ACC112 (cell line): ENCODE measurements around the gene GPR18.
"Not testable (repeated sequence)": the region's sequence is repeated elsewhere in the genome, so short reads cannot be mapped to it uniquely, and the experiment has no call there.

Experiments used
- H2AFZ ChIP-seq: fragments of 200-600 bp; sonication (generic); one replicate; pipeline ENCODE4 v1.6.0; 2017; ENCODE audit warnings: antibody characterized with exemption, low read length; ENCODE audit not compliant: unreplicated experiment
- H3K27ac ChIP-seq: fragments of 200-600 bp; sonication (generic); 2 replicates; pipeline ENCODE4 v1.5.1; 2014; ENCODE audit warnings: low read depth, mild to moderate bottlenecking, antibody characterized with exemption, low read length, moderate library complexity
- H3K27me3 ChIP-seq: fragments of 200-600 bp; sonication (generic); 2 replicates; pipeline ENCODE4 v1.6.1; 2014; ENCODE audit warnings: mild to moderate bottlenecking, antibody characterized with exemption, low read length, moderate library complexity, mixed read lengths; ENCODE audit not compliant: insufficient read depth
- H3K36me3 ChIP-seq: fragments of 200-600 bp; sonication (generic); 2 replicates; pipeline ENCODE4 v1.6.1; 2016; ENCODE audit warnings: mild to moderate bottlenecking, antibody characterized with exemption, low read length, moderate library complexity, mixed read lengths; ENCODE audit not compliant: insufficient read depth
- H3K4me1 ChIP-seq: fragments of 200-600 bp; sonication (generic); one replicate; pipeline ENCODE4 v1.6.1; 2016; ENCODE audit warnings: low read length, mixed read lengths; ENCODE audit not compliant: insufficient read depth, unreplicated experiment, control insufficient read depth
- H3K4me3 ChIP-seq: fragments of 200-600 bp; sonication (generic); 2 replicates; pipeline ENCODE4 v1.5.1; 2014; ENCODE audit warnings: mild to moderate bottlenecking, low read depth, low read length
- H3K79me2 ChIP-seq: fragments of 200-600 bp; sonication (generic); one replicate; pipeline ENCODE4 v1.6.0; 2016; ENCODE audit warnings: low read length; ENCODE audit not compliant: control insufficient read depth, unreplicated experiment, insufficient read depth

GPR18 gene

DNA sequence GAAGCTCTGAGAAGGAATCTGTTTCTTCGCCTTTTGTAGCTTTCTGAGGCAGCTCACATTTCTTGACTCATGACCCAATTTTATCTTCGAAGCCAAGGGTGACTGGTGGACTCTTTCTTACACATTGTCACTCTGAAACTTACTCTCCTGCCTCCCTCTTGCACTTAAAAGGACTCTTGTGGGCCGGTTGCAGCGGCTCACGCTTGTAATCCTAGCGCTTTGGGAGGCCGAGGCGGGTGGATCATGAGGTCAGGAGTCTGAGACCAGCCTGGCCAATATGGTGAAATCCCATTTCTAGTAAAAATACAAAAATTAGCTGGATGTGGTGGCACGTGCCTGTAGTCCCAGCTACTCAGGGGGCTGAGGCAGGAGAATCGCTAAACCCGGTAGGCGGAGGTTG lies 27.6 kb downstream of the GPR18 start:
- H3K79me2 ChIP-seq, result peaks cover 23% of the 10 kb centered on the region
- H3K36me3 ChIP-seq, H3K4me3 ChIP-seq, H3K4me1 ChIP-seq, H3K27me3 ChIP-seq, H2AFZ ChIP-seq, H3K27ac ChIP-seq: not testable (repeated sequence)

DNA sequence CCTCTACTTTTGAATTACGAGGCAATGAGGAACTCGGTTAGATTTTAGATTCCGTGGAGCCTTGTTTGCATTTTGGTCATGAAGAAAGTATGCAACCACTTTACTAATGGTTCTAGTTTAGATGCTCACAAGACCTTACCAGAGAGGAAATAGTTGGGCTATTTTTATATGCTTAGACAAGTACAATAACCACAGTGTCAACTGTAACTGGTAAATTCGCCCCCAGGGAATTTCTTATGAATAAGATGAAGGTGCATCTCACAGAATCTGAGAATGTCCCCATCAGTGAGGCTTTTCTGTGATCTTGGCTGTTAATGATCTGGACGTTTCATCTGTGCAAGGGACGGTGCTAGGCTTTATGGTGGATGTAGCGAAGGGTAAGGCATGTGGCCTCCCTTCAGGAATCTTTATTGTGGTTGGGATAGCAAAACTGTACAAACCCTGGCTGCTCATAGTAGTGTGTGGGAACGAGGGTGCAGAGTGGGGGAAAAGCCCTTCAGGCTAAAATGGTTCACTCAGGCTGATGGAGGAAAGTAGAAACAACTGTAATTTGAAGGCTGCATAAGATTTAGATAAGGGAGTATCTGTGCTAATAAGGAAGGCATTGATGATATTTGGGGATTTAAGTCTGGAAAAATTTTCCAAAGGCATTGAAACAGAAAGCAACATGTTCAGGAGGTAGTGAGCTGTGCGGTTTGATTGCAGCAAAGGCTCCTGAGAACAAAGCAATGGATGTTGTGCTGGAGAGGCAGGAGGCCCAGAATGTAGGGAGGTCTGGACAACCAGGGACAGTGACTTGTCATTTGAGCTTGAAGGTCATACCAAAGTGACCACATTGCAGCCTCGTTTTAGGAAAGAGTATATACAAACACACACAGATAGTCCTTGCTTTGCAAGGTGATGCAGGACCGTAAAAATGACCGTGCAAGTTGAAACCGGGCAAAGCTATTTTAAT lies 29.2 kb downstream of the GPR18 start:
- no peaks in the 10 kb centered on the region for H3K27me3 ChIP-seq
- peaks cover 9% of the 10 kb centered on the region for H3K4me1 ChIP-seq
- peaks cover 32% of the 10 kb centered on the region for H3K79me2 ChIP-seq
- no peak overlapping the region for H3K27ac ChIP-seq
- H3K4me3 ChIP-seq, result no peak overlapping the region
- H3K36me3 ChIP-seq, result no peaks in the 10 kb centered on the region
- no peak overlapping the region for H2AFZ ChIP-seq

DNA sequence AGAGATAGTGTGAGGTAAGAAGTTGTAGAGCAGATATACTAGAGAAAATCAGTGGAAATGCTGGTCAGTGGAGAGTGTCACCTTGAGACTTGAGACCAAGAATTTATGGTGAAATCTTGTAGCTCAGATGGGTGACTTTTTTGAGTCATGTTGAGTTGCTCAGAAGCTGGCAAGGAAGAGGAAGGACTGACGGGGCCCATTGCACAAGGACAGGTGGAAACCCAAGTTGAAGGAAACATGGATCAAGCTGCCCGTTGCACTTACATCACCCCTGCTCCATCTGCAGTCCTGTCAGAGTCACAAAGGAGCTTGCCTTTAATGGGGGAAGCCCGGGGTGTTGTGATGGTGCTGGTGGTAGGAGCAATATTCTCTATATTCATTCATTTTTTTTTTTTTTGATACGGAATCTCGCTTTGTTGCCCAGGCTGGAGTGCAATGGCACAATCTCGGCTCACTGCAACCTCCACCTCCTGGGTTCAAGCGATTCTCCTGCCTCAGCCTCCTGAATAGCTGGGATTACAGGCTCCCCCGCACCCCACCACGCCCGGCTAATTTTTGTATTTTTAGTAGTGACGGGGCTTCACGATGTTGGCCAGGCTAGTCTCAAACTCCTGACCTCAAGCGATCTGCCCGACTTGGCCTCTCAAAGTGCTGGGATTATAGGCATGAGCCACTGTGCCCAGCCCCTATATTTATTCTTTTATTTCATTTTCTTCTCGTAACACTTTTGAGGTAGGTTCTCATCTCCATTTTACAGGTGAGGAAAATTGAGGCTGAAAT lies 30.1 kb downstream of the GPR18 start:
- no peak overlapping the region for H3K4me3 ChIP-seq
- H3K27me3 ChIP-seq, result no peaks in the 10 kb centered on the region
- no peaks in the 10 kb centered on the region for H3K36me3 ChIP-seq
- H3K4me1 ChIP-seq, result peaks cover 9% of the 10 kb centered on the region
- H2AFZ ChIP-seq, result no peak overlapping the region
- peaks cover 35% of the 10 kb centered on the region for H3K79me2 ChIP-seq
- H3K27ac ChIP-seq, result no peak overlapping the region

DNA sequence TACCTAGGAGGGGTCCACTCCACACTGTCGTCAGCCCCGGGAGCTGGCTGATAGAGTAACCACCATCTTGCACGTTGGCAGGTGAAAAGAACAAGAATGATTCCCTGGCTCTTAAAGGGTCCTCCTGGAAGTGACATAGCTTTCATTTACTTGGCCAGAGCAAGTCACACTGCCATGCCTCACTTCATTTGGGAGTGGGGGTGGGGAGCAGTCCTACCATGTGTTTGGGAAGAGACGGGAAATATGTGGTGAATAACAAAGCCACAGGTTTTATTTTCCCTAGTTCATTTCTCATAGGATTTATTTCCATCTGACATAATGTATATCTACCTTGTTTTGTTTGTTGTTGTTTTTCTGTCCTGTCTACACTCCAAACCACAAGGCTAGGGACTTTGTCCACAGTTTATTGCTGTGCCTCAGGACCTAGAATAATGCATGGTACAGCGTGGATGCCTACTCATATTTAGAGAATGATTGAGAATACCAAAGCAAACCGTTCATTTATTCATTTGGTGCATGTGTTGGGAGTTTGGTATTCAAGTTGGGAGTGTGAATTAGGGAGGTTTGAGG lies 30.8 kb downstream of the GPR18 start:
- Histone ChIP-seq H3K79me2 (peaks cover 34% of the 10 kb centered on the region), H3K4me1 (peaks cover 9% of the 10 kb centered on the region), H2AFZ (no peak overlapping the region), H3K27me3 (no peaks in the 10 kb centered on the region), H3K27ac (no peak overlapping the region), H3K4me3 (no peak overlapping the region), H3K36me3 (peaks cover 4% of the 10 kb centered on the region; the same call in 1 of the 2 replicates)

DNA sequence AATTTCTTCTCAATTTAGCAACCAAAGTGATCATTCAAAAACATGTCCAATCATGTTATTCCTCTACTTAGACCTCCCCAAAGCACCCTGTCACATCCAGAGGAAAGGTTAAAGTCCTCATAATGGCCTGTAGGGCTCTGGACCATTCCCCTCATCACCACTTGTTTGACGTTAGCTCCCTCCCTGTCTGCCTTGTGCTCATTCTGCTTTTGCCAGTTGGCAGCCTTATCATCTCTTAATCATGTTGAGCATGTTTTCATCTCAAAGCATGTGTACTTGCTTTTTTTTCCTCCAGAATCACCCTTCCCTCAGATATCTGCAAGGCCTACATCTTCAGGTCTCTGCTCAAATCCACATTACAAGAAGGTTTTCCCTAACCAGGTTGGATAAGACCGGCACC lies 31.7 kb downstream of the GPR18 start:
- Histone ChIP-seq H3K27me3 (no peaks in the 10 kb centered on the region), H3K4me3 (no peak overlapping the region), H3K79me2 (peaks cover 36% of the 10 kb centered on the region), H3K36me3 (peaks cover 12% of the 10 kb centered on the region), H3K4me1 (peaks cover 9% of the 10 kb centered on the region), H2AFZ (no peak overlapping the region), H3K27ac (no peak overlapping the region)

DNA sequence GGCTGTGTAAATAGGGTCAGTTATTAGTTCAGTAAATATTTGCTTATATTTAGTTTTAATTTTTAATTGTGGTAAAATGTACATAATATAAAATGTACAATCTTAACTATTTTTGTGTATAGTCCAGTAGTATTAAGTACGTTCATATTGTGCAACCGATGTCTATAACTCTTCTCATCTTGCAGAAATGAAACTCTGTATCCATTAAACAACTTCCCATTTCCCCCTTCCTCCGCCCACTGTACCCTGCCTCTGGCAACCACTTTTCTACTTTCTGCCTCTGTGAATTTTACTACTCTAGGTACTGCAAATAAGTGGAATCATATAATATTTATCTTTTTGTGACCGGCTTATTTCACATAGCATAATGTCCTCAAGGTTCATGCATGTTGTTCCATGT lies 33.1 kb downstream of the GPR18 start:
- Histone ChIP-seq H2AFZ (no peak overlapping the region), H3K36me3 (peaks cover 16% of the 10 kb centered on the region), H3K4me3 (no peak overlapping the region)

DNA sequence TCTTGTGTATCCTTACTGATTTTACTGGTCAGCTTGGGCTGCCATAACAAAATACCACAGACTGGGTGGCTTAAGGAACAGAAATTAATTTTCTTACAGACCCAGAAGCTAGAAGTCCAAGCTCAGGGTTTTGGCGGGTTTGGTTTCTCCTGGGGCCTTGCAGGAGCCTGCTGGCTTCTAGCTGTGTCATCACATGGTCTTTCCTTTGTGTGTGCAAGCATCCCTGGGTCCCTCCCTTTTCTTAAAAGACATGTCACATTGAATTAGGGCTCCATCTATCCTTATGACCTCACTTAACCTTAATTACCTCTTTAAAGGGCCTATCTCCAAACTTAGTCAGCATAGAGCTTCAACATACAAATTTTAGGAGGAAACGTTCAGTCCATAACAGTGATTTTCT lies 34.2 kb downstream of the GPR18 start:
- peaks cover 46% of the 10 kb centered on the region for H3K79me2 ChIP-seq

More for the DNA sequence above, 33.1 kb downstream of the GPR18 start:
- H3K27ac ChIP-seq, result no peak overlapping the region
- no peaks in the 10 kb centered on the region for H3K27me3 ChIP-seq
- H3K4me1 ChIP-seq, result peaks cover 9% of the 10 kb centered on the region
- H3K79me2 ChIP-seq, result peaks cover 37% of the 10 kb centered on the region

DNA sequence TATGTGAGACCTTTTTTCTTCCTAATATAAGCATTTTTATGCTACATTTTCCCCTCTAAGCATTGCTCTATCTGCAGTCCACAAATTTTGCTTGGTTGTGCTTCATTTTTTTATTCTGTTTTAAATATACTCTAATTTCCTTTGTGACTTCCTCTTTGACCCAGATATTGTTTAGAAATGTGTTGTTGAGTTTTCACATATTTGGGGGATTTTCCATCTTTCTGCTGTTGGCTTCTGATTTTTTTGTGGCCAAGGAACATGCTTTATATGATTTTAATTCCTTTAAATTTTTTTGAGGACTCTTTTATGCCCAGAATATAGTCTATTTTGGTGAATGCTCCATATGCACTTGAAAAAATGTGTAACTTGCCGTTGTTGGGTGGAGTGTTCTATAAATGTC lies 34.6 kb downstream of the GPR18 start:
- peaks cover 2% of the 10 kb centered on the region for H3K4me1 ChIP-seq
- H3K4me3 ChIP-seq, result no peak overlapping the region
- H3K36me3 ChIP-seq, result peaks cover 16% of the 10 kb centered on the region
- H3K79me2 ChIP-seq, result peaks cover 50% of the 10 kb centered on the region
- no peak overlapping the region for H3K27ac ChIP-seq
- no peaks in the 10 kb centered on the region for H3K27me3 ChIP-seq
- H2AFZ ChIP-seq, result no peak overlapping the region

More for the DNA sequence above, 34.2 kb downstream of the GPR18 start:
- Histone ChIP-seq H3K27me3 (no peaks in the 10 kb centered on the region), H2AFZ (no peak overlapping the region), H3K4me3 (no peak overlapping the region), H3K36me3 (peaks cover 16% of the 10 kb centered on the region), H3K27ac (no peak overlapping the region), H3K4me1 (peaks cover 6% of the 10 kb centered on the region)

DNA sequence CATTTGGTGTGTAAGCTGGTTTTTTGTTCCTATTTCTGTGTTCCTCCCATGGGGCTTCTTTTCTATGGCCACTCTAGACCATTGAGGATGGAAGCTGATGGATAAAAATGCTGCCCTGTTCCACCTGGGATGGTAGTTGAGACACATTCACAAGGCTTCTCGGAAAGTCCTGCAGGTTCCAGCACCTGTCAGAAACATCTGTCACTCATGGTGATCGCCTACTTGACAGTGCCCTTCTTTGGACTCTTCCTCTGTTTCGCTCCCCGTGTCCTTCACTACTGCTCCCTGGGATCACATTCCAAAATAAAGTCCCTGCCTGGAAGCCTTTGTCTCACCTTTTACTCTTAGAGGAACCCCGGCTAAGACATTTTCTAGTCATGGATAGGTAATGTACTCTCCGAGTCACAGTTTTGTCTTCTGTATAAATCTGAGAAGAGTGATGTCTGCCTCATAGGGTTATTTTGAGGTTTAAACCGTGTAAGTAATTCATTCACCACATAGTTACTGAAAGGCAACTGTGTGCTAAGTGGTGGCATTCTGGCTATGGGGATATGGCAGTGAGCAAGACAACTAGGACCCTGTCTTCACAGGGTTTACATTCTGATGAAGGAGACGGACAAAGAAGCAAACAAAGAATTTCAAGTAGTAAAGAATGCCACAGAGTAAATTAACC lies 36.5 kb downstream of the GPR18 start:
- no peaks in the 10 kb centered on the region for H3K4me1 ChIP-seq
- H3K27me3 ChIP-seq, result no peaks in the 10 kb centered on the region
- no peak overlapping the region for H3K4me3 ChIP-seq
- no peak overlapping the region for H3K27ac ChIP-seq
- peaks cover 57% of the 10 kb centered on the region for H3K79me2 ChIP-seq
- no peak overlapping the region for H2AFZ ChIP-seq
- peaks cover 16% of the 10 kb centered on the region for H3K36me3 ChIP-seq

DNA sequence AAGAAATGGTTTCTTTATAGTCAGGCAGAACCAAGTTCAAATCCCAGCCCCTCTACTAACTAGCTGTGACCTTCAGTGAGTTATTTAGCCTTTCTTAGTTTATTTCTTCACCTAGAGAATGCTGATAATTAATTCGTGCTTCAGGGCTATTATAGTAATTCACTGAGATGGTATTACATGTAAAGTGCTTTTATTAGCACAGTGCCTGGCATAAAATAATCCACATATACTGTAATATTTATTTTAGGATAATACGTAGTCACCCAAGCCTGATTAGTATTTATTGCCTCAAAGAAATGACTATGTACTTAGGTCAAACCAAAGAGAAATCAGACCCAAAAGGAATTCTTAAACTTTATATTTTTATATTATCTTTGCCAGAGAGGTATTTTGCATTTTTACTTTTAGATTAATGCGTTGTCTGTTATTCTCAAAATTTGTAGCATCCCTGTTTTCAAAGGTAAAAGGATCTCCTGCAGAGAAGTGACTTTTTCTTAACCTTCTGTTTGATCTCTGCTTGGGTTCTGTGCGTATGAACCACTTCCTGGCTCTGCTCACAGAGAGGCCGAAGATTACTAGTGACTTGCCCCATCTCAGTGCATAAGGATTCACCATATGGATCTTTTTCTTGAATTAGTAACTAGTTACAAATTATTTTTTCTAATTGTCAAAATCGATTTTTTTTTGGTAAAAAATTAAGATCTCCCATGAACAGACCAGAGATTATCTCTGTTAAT lies 37.8 kb downstream of the GPR18 start:
- Histone ChIP-seq H2AFZ (no peak overlapping the region), H3K27ac (no peak overlapping the region), H3K36me3 (peaks cover 16% of the 10 kb centered on the region), H3K4me3 (no peak overlapping the region), H3K4me1 (no peaks in the 10 kb centered on the region), H3K79me2 (peaks cover 56% of the 10 kb centered on the region), H3K27me3 (no peaks in the 10 kb centered on the region)
